Measurements from ENCODE around the gene CD302.
A peak's percentile ranks its signal among the peaks of the same experiment; 100 is the strongest.
"Not testable (repeated sequence)": the region's sequence is repeated elsewhere in the genome, so short reads cannot be mapped to it uniquely, and the experiment has no call there.

Gene CD302

GRCh38 chr2:159797543-159798375 lies at the start of gene CD302:
Gene CD302 (minus strand): TSS chr2:159798208. CDS start chr2:159798198, 10 bp downstream.
- DNase-seq (ENCODE audit: low spot score): no peak

GRCh38 chr2:159846564-159846963 lies 48.6 kb upstream of the CD302 start:
- no peak for DNase-seq (ENCODE audit: low spot score)

- DNase-seq (ENCODE audit: low spot score): no peak
Observed at GRCh38 chr2:159840616-159841015, 42.6 kb upstream of the CD302 start.

GRCh38 chr2:159832858-159833257 lies 34.9 kb upstream of the CD302 start:
- no peak for DNase-seq (ENCODE audit: low spot score)

- no peak for DNase-seq (ENCODE audit: low spot score)
Observed at GRCh38 chr2:159832026-159832425, 34.0 kb upstream of the CD302 start.

- DNase-seq (ENCODE audit: low spot score): no peak
Observed at GRCh38 chr2:159829376-159829775, 31.4 kb upstream of the CD302 start.

GRCh38 chr2:159828738-159829137 lies 30.7 kb upstream of the CD302 start:
- no peak for DNase-seq (ENCODE audit: low spot score)

- not testable (repeated sequence) for DNase-seq (ENCODE audit: low spot score)
Observed at GRCh38 chr2:159822478-159822833, 24.4 kb upstream of the CD302 start.

- not testable (repeated sequence) for DNase-seq (ENCODE audit: low spot score)
Observed at GRCh38 chr2:159821775-159822477, 23.9 kb upstream of the CD302 start.

- DNase-seq (ENCODE audit: low spot score): no peak
Observed at GRCh38 chr2:159818940-159819339, 20.9 kb upstream of the CD302 start.

GRCh38 chr2:159817283-159817682 lies 19.3 kb upstream of the CD302 start:
- DNase-seq (ENCODE audit: low spot score): no peak

GRCh38 chr2:159811232-159811631 lies 13.2 kb upstream of the CD302 start:
- DNase-seq (ENCODE audit: low spot score): no peak

- DNase-seq (ENCODE audit: low spot score): no peak
Observed at GRCh38 chr2:159808032-159808425, 10.0 kb upstream of the CD302 start.

GRCh38 chr2:159807183-159808031 lies 9.4 kb upstream of the CD302 start:
- peak; percentile 7 for DNase-seq (ENCODE audit: low spot score)

- DNase-seq (ENCODE audit: low spot score): no peak
Observed at GRCh38 chr2:159804941-159805340, 6.9 kb upstream of the CD302 start.

- DNase-seq (ENCODE audit: low spot score): no peak
Observed at GRCh38 chr2:159803235-159803962, 5.4 kb upstream of the CD302 start.

- DNase-seq (ENCODE audit: low spot score): no peak
Observed at GRCh38 chr2:159802673-159803072, 4.7 kb upstream of the CD302 start.

- DNase-seq (ENCODE audit: low spot score): no peak
Observed at GRCh38 chr2:159799833-159800232, 1.8 kb upstream of the CD302 start.

GRCh38 chr2:159798376-159798725 lies 343 bp upstream of the CD302 start:
- no peak for DNase-seq (ENCODE audit: low spot score)

- no peak for DNase-seq (ENCODE audit: low spot score)
Observed at GRCh38 chr2:159797225-159797542, 824 bp downstream of the CD302 start.

- no peak for DNase-seq (ENCODE audit: low spot score)
Observed at GRCh38 chr2:159795841-159796690, 1.9 kb downstream of the CD302 start.
